Right ventricle myocardium superior (tissue), 1 donor: ENCODE data around the gene CHTOP. TPM values are rescaled to one million over a fixed set of nuclear protein-coding genes. Genes with fewer than 3 reads are reported as not detected.

Experiments
- ATAC-seq: fragments of 200-7000 bp; cut with Tn5 transposase; one replicate; pipeline ENCODE4 v1.9.1; 2020; ENCODE audit warnings: mild to moderate bottlenecking; ENCODE audit not compliant: poor library complexity
- DNase-seq: peaks from one replicate; pipeline ENCODE4 v3.0.0-alpha.2; 2020
- intact Hi-C: fragments of 100-400 bp; cut with DNase I; formaldehyde crosslinking; loops from one replicate; pipeline ENCODE4 v1.11.2; 2022
- total RNA-seq: library from RNA; stranded (reverse); fragmentation: NEBNext Ultra II Directional; extraction: Animal tissue kit (Norgen Biotek cat#: 25700); gene quantifications from one replicate; pipeline ENCODE4 v1.2.1, GENCODE V29; 2021
- donor health status: DM: no; HTN: yes; CAD: no; lungs with severe emphysema.

CHTOP gene
- total RNA-seq, 1 donor from 2014 or later = 68.1 TPM

GRCh38 chr1:153673511-153673910, 39.6 kb downstream of the CHTOP start:
- no peak for ATAC-seq
- intact Hi-C loops = no loop called here
- no peak for DNase-seq

- ATAC-seq (peak; percentile 80), DNase-seq (peak; percentile 67)
- intact Hi-C loops = loop anchor here (2.0 to 5.0 kb wide), 3 partner anchors 71 to 309 kb away; partner anchors contain the start of gene RAB13
Observed at GRCh38 chr1:153677718-153678518, 44.1 kb downstream of the CHTOP start.

- peak; percentile 81 for ATAC-seq
- intact Hi-C loops = loop anchor here (2.0 to 5.0 kb wide), 3 partner anchors 70 to 309 kb away; partner anchors contain the start of gene RAB13
- peak; percentile 82 for DNase-seq
Observed at GRCh38 chr1:153678519-153679336, 44.9 kb downstream of the CHTOP start, which contains the start of gene NPR1. Gene NPR1, plus strand, starts transcription at chr1:153678688. Its CDS starts 421 bp downstream, at chr1:153679109.

GRCh38 chr1:153679337-153680119, 45.7 kb downstream of the CHTOP start:
- intact Hi-C loops = loop anchor here (2.0 to 5.0 kb wide), 4 partner anchors 69 to 308 kb away; partner anchors contain the start of gene RAB13
- DNase-seq = peak; percentile 51
- ATAC-seq = peak; percentile 58

GRCh38 chr1:153680120-153680403, 46.2 kb downstream of the CHTOP start:
- intact Hi-C loops = loop anchor here (5.0 kb wide), 1 partner anchor 92 kb away; no protein-coding TSS in a partner anchor
- DNase-seq (no peak), ATAC-seq (no peak)

GRCh38 chr1:153682730-153683129, 48.9 kb downstream of the CHTOP start:
- DNase-seq (no peak), ATAC-seq (no peak)
- intact Hi-C loops = loop anchor here (5.0 kb wide), 1 partner anchor 90 kb away; no protein-coding TSS in a partner anchor

- DNase-seq (no peak), ATAC-seq (no peak)
- intact Hi-C loops = loop anchor here (5.0 kb wide), 1 partner anchor 88 kb away; no protein-coding TSS in a partner anchor
Observed at GRCh38 chr1:153683854-153684253, 50.0 kb downstream of the CHTOP start.

GRCh38 chr1:153684892-153685291, 51.0 kb downstream of the CHTOP start:
- DNase-seq = no peak
- no peak for ATAC-seq
- intact Hi-C loops = loop anchor here (5.0 kb wide), 1 partner anchor 87 kb away; no protein-coding TSS in a partner anchor

GRCh38 chr1:153685544-153686340, 51.9 kb downstream of the CHTOP start:
- intact Hi-C loops = no loop called here
- no peak for DNase-seq
- ATAC-seq = no peak

GRCh38 chr1:153687346-153688125, 53.7 kb downstream of the CHTOP start:
- no peak for ATAC-seq
- intact Hi-C loops = no loop called here
- no peak for DNase-seq

- ATAC-seq = no peak
- DNase-seq = no peak
- intact Hi-C loops = no loop called here
Observed at GRCh38 chr1:153688276-153688675, 54.4 kb downstream of the CHTOP start.

GRCh38 chr1:153688736-153689328, 55.0 kb downstream of the CHTOP start:
- intact Hi-C loops = no loop called here
- DNase-seq = no peak
- ATAC-seq = no peak

- intact Hi-C loops = loop anchor here (5.0 kb wide), 1 partner anchor 59 kb away; no protein-coding TSS in a partner anchor
- ATAC-seq = no peak
- no peak for DNase-seq
Observed at GRCh38 chr1:153693466-153693865, 59.6 kb downstream of the CHTOP start.
